ENCODE results near the gene GALNT1.

Gene GALNT1

GRCh38 chr18:35728676-35729075, 147.1 kb downstream of the GALNT1 start:
- no peaks in the 10 kb centered on the region for H3F3A ChIP-seq (ENCODE audit: control insufficient read depth, insufficient read depth)
- no peaks in the 10 kb centered on the region for H3K27me3 ChIP-seq (ENCODE audit: control insufficient read depth, low read length)
- H3K36me3 ChIP-seq (ENCODE audit: control insufficient read depth, low read length): no peaks in the 10 kb centered on the region
- no peak overlapping the region for H3K4me2 ChIP-seq (ENCODE audit: low read length)
- no peak overlapping the region for H3K4me3 ChIP-seq (ENCODE audit: low read length)
- H3K27ac ChIP-seq (ENCODE audit: low read depth, low read length): no peak overlapping the region
- H4K20me1 ChIP-seq (ENCODE audit: control insufficient read depth, insufficient read depth, low read depth, low read length): no peaks in the 10 kb centered on the region
- no peaks in the 10 kb centered on the region for H3K9me3 ChIP-seq (ENCODE audit: control insufficient read depth, insufficient read depth, low read length)
- H3K4me1 ChIP-seq (ENCODE audit: control insufficient read depth, low read length): no peaks in the 10 kb centered on the region
- no peaks in the 10 kb centered on the region for H3K79me2 ChIP-seq (ENCODE audit: control insufficient read depth, low read length)
- no peaks in the 10 kb centered on the region for H3K9me2 ChIP-seq (replicated peaks; ENCODE audit: control insufficient read depth, low read length)
- TF ChIP-seq, protein P1, sequence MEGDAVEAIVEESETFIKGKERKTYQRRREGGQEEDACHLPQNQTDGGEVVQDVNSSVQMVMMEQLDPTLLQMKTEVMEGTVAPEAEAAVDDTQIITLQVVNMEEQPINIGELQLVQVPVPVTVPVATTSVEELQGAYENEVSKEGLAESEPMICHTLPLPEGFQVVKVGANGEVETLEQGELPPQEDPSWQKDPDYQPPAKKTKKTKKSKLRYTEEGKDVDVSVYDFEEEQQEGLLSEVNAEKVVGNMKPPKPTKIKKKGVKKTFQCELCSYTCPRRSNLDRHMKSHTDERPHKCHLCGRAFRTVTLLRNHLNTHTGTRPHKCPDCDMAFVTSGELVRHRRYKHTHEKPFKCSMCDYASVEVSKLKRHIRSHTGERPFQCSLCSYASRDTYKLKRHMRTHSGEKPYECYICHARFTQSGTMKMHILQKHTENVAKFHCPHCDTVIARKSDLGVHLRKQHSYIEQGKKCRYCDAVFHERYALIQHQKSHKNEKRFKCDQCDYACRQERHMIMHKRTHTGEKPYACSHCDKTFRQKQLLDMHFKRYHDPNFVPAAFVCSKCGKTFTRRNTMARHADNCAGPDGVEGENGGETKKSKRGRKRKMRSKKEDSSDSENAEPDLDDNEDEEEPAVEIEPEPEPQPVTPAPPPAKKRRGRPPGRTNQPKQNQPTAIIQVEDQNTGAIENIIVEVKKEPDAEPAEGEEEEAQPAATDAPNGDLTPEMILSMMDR (IDR thresholded peaks at IDR 0.05; ENCODE audit: low read depth, low read length, poor library complexity, severe bottlenecking): no peak
- no peak for TF ChIP-seq EZH2phosphoT487 (IDR thresholded peaks at IDR 0.05; ENCODE audit: borderline replicate concordance, low read length)

GRCh38 chr18:35729991-35730668, 148.6 kb downstream of the GALNT1 start:
- Histone ChIP-seq H3F3A (ENCODE audit: control insufficient read depth, insufficient read depth) (no peaks in the 10 kb centered on the region), H3K36me3 (ENCODE audit: control insufficient read depth, low read length) (no peaks in the 10 kb centered on the region), H3K27me3 (ENCODE audit: control insufficient read depth, low read length) (no peaks in the 10 kb centered on the region), H3K79me2 (ENCODE audit: control insufficient read depth, low read length) (no peaks in the 10 kb centered on the region), H3K27ac (ENCODE audit: low read depth, low read length) (no peak overlapping the region), H3K4me3 (ENCODE audit: low read length) (no peak overlapping the region), H3K4me2 (ENCODE audit: low read length) (no peak overlapping the region), H3K9me2 (replicated peaks; ENCODE audit: control insufficient read depth, low read length) (no peaks in the 10 kb centered on the region), H3K9me3 (ENCODE audit: control insufficient read depth, insufficient read depth, low read length) (no peaks in the 10 kb centered on the region), H4K20me1 (ENCODE audit: control insufficient read depth, insufficient read depth, low read depth, low read length) (no peaks in the 10 kb centered on the region), H3K4me1 (ENCODE audit: control insufficient read depth, low read length) (no peaks in the 10 kb centered on the region)
- TF ChIP-seq, protein P1 (IDR thresholded peaks at IDR 0.05; ENCODE audit: low read depth, low read length, poor library complexity, severe bottlenecking): no peak
- TF ChIP-seq EZH2phosphoT487 (IDR thresholded peaks at IDR 0.05; ENCODE audit: borderline replicate concordance, low read length): no peak

DNA sequence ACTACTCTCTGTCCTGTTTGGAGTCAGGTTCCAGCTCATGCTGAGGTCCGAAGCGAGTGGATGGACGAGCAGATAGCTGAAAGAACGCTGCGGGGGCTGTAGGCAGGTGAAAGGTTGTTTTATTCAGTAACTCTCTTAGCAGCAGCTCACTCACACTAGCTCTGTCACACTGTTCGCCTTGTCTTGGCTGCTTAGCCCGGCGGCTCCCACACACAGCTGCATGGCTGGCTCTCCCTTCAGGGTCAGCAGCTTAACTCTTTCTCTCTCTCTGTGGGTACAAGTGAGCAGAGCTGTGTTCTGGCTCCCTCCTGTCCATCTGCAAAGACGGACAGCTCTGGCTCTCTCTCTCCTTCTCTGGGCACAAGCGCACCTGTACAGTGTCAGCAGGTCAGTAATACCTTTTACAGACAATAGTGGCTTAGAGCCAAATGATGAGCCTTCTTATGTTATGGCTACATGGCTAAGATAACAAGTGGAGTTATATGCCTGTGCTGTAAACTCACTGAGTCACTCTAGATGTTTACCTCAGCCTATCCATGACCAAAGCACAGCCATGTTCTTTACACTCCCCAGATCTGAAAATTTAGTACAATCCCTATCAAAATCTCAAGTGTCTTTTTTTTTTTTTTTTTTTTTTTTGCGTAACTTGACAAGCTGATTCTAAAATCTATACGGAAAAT, 149.3 kb downstream of the GALNT1 start:
- no peaks in the 10 kb centered on the region for H3K9me2 ChIP-seq (replicated peaks; ENCODE audit: control insufficient read depth, low read length)
- no peaks in the 10 kb centered on the region for H4K20me1 ChIP-seq (ENCODE audit: control insufficient read depth, insufficient read depth, low read depth, low read length)
- no peaks in the 10 kb centered on the region for H3K27me3 ChIP-seq (ENCODE audit: control insufficient read depth, low read length)
- no peak overlapping the region for H3K27ac ChIP-seq (ENCODE audit: low read depth, low read length)
- no peaks in the 10 kb centered on the region for H3K36me3 ChIP-seq (ENCODE audit: control insufficient read depth, low read length)
- no peak overlapping the region for H3K4me2 ChIP-seq (ENCODE audit: low read length)
- H3K4me3 ChIP-seq (ENCODE audit: low read length): no peak overlapping the region
- H3F3A ChIP-seq (ENCODE audit: control insufficient read depth, insufficient read depth): no peaks in the 10 kb centered on the region
- no peaks in the 10 kb centered on the region for H3K79me2 ChIP-seq (ENCODE audit: control insufficient read depth, low read length)
- TF ChIP-seq, protein P1 (IDR thresholded peaks at IDR 0.05; ENCODE audit: low read depth, low read length, poor library complexity, severe bottlenecking): no peak
- TF ChIP-seq EZH2phosphoT487 (IDR thresholded peaks at IDR 0.05; ENCODE audit: borderline replicate concordance, low read length): no peak
- H3K9me3 ChIP-seq (ENCODE audit: control insufficient read depth, insufficient read depth, low read length): no peaks in the 10 kb centered on the region
- H3K4me1 ChIP-seq (ENCODE audit: control insufficient read depth, low read length): no peaks in the 10 kb centered on the region
